Measurements from ENCODE around the gene ESYT3.

GRCh38 chr3:138465451-138465850 is 31.0 kb downstream of the ESYT3 start:
- TF ChIP-seq CTCF (conservative IDR thresholded peaks at IDR 0.05) (no peak), EZH2 (IDR thresholded peaks at IDR 0.05; ENCODE audit: low read depth) (no peak)

Measured in PC-9 (cell line).